Measurements from ENCODE around the gene ISG20L2. TPM values are rescaled to one million over a fixed set of nuclear protein-coding genes. Genes with fewer than 3 reads are reported as not detected.

The ISG20L2 gene
- polyA plus RNA-seq, 3 donors, result 17.2 to 23.5 (median 18.1) TPM

DNA sequence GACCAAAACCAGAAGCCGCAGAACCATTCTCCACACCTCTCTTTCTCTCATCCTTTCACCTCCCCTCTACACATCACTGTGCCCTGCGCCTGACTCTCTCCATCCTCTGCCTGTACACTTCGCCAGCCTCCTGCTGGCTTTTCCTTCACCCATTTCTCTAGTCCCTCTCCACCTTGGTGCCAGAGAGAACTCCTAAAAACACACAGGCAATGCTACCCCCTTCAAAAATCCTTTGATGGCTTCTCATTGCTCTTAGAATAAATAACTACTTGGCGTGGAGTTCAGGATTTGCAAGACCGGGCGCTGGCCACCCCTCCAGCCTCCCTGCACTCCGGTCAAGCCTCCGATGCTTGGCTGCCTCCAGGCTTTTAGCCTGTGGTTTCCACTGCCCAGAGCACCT, 31.8 kb downstream of the ISG20L2 start:
- DNase-seq, result no peak
- Histone ChIP-seq H3K27ac (ENCODE audit: low read depth in 1 of 2, low read length in 2 of 2) (no peak overlapping the region), H3K9me3 (replicated peaks in 1 of 2; ENCODE audit: control insufficient read depth in 1 of 2, insufficient read depth in 1 of 2, low read length in 2 of 2) (peaks cover 0 to 3% of the 10 kb centered on the region in 2 donors), H3K36me3 (replicated peaks in 1 of 2; ENCODE audit: control insufficient read depth in 1 of 2, insufficient read depth in 2 of 2, low read length in 2 of 2) (no peaks in the 10 kb centered on the region), H3K4me2 (replicated peaks; ENCODE audit: extremely low read depth, low read length, poor library complexity, severe bottlenecking) (no peak overlapping the region), H4K20me1 (ENCODE audit: insufficient read depth, low read length) (no peaks in the 10 kb centered on the region), H3K79me2 (ENCODE audit: insufficient read depth, low read length) (no peaks in the 10 kb centered on the region), H3K4me1 (ENCODE audit: control insufficient read depth in 1 of 2, insufficient read depth in 2 of 2, low read length in 2 of 2) (peaks cover 2 to 8% of the 10 kb centered on the region in 2 donors), H3K9ac (ENCODE audit: insufficient read depth, low read length, poor library complexity, severe bottlenecking) (no peak overlapping the region), H3K4me3 (replicated peaks in 1 of 3; ENCODE audit: low read depth in 2 of 3, low read length in 3 of 3) (no peak overlapping the region), H2AFZ (ENCODE audit: insufficient read depth, low read depth, low read length, poor library complexity, severe bottlenecking) (no peak overlapping the region), H3K27me3 (ENCODE audit: control insufficient read depth in 2 of 2, insufficient read depth in 2 of 2, low read length in 2 of 2) (peaks cover 15 to 49% of the 10 kb centered on the region in 2 donors)
- H3K4me3 Mint-ChIP-seq, result peak overlapping the region in 1 of 2 donors; percentile 14
- peaks cover 0 to 7% (median 3%) of the 10 kb centered on the region in 7 donors for H3K9me3 Mint-ChIP-seq
- 96% methylated on average over 8 of the region's 8 CpGs for WGBS (ENCODE audit: insufficient coverage)
- intact Hi-C loops (cut with micrococcal nuclease), result loop anchor here (10.0 kb wide), 2 partner anchors 158 to 188 kb away; partner anchors contain the start of gene INSRR (in 1 of the 2)
- TF ChIP-seq, protein P1, sequence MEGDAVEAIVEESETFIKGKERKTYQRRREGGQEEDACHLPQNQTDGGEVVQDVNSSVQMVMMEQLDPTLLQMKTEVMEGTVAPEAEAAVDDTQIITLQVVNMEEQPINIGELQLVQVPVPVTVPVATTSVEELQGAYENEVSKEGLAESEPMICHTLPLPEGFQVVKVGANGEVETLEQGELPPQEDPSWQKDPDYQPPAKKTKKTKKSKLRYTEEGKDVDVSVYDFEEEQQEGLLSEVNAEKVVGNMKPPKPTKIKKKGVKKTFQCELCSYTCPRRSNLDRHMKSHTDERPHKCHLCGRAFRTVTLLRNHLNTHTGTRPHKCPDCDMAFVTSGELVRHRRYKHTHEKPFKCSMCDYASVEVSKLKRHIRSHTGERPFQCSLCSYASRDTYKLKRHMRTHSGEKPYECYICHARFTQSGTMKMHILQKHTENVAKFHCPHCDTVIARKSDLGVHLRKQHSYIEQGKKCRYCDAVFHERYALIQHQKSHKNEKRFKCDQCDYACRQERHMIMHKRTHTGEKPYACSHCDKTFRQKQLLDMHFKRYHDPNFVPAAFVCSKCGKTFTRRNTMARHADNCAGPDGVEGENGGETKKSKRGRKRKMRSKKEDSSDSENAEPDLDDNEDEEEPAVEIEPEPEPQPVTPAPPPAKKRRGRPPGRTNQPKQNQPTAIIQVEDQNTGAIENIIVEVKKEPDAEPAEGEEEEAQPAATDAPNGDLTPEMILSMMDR (IDR thresholded peaks at IDR 0.05), result no peak
- H3K27ac Mint-ChIP-seq, result peak overlapping the region in 1 of 7 donors; percentile 51
- peaks cover 54 to 58% (median 56%) of the 10 kb centered on the region in 3 donors for H3K27me3 Mint-ChIP-seq (ENCODE audit: low read depth in 3 of 3)
- H3K4me1 Mint-ChIP-seq, result peaks cover 14% of the 10 kb centered on the region
- H3K36me3 Mint-ChIP-seq, result no peaks in the 10 kb centered on the region

GRCh38 chr1:156694690-156694962, 33.9 kb downstream of the ISG20L2 start:
- Histone ChIP-seq H4K20me1 (ENCODE audit: insufficient read depth, low read length) (no peaks in the 10 kb centered on the region), H3K9me3 (replicated peaks in 1 of 2; ENCODE audit: control insufficient read depth in 1 of 2, insufficient read depth in 1 of 2, low read length in 2 of 2) (peaks cover 0 to 11% of the 10 kb centered on the region in 2 donors), H3K4me2 (replicated peaks; ENCODE audit: extremely low read depth, low read length, poor library complexity, severe bottlenecking) (no peak overlapping the region), H3K27me3 (ENCODE audit: control insufficient read depth in 2 of 2, insufficient read depth in 2 of 2, low read length in 2 of 2) (peaks cover 30 to 59% of the 10 kb centered on the region in 2 donors), H3K36me3 (replicated peaks in 1 of 2; ENCODE audit: control insufficient read depth in 1 of 2, insufficient read depth in 2 of 2, low read length in 2 of 2) (no peaks in the 10 kb centered on the region), H3K9ac (ENCODE audit: insufficient read depth, low read length, poor library complexity, severe bottlenecking) (no peak overlapping the region), H3K4me3 (replicated peaks in 1 of 3; ENCODE audit: low read depth in 2 of 3, low read length in 3 of 3) (no peak overlapping the region), H3K4me1 (ENCODE audit: control insufficient read depth in 1 of 2, insufficient read depth in 2 of 2, low read length in 2 of 2) (peaks cover 2 to 10% of the 10 kb centered on the region in 2 donors), H3K79me2 (ENCODE audit: insufficient read depth, low read length) (no peaks in the 10 kb centered on the region), H3K27ac (ENCODE audit: low read depth in 1 of 2, low read length in 2 of 2) (no peak overlapping the region), H2AFZ (ENCODE audit: insufficient read depth, low read depth, low read length, poor library complexity, severe bottlenecking) (no peak overlapping the region)
- no peak for DNase-seq
- intact Hi-C loops (cut with micrococcal nuclease), result loop anchor here (10.0 kb wide), 2 partner anchors 160 to 190 kb away; partner anchors contain the start of gene INSRR (in 1 of the 2)
- Mint-ChIP-seq H3K9me3 (peaks cover 0 to 14% (median 7%) of the 10 kb centered on the region in 7 donors), H3K4me1 (peaks cover 18% of the 10 kb centered on the region), H3K4me3 (no peak overlapping the region), H3K27me3 (ENCODE audit: low read depth in 3 of 3) (peaks cover 61 to 70% (median 66%) of the 10 kb centered on the region in 3 donors), H3K27ac (no peak overlapping the region), H3K36me3 (peaks cover 0 to under 1% of the 10 kb centered on the region in 2 donors)
- no CpG with 5 or more reads among the region's 5 CpGs for WGBS (ENCODE audit: insufficient coverage)
- TF ChIP-seq, protein P1 (IDR thresholded peaks at IDR 0.05), result no peak
